B cell (primary cell): ENCODE data around the gene ILK. TPM values are rescaled to one million over a fixed set of nuclear protein-coding genes. Genes with fewer than 3 reads are reported as not detected.

Experiments
- ATAC-seq: fragments of 200-7000 bp; cut with Tn5 transposase; one replicate; pipeline ENCODE4 v1.10.0; 2021; ENCODE audit warnings: low read depth, mild to moderate bottlenecking, moderate number of reproducible peaks, moderate library complexity
- CTCF ChIA-PET: fragments of 350-600 bp; sonication (Branson Sonifier 250); formaldehyde crosslinking; loops from one replicate; lab custom pipeline; 2021; ENCODE audit warnings: antibody characterized with exemption, inconsistent platforms; lab: Charles Lee
- POLR2A ChIA-PET: fragments of 350-600 bp; sonication (Branson Sonifier 250); formaldehyde crosslinking; loops from one replicate; lab custom pipeline; 2021; ENCODE audit warnings: antibody characterized with exemption; lab: Charles Lee
- DNase-seq: peaks from one replicate; pipeline ENCODE4 v3.0.0; 2013
- H2AFZ ChIP-seq: 2 replicates; pipeline ENCODE4 v1.6.1; 2012; ENCODE audit warnings: mild to moderate bottlenecking, low read depth, low read length; ENCODE audit not compliant: insufficient read depth, poor library complexity, severe bottlenecking
- H3K27ac ChIP-seq, 2 donors: 1 replicate in 1 of 2; 2 replicates in 1 of 2; pipeline ENCODE4 v1.5.1; 2012 to 2013; ENCODE audit warnings: low read length in 2 of 2, mild to moderate bottlenecking in 2 of 2, moderate library complexity in 1 of 2
- H3K27me3 ChIP-seq, 4 experiments: fragments of 200-600 bp in 1 of 4; sonication (generic) in 1 of 4; replicated peaks in 1 of 4; 1 replicate in 2 of 4; 2 replicates in 2 of 4; pipeline versions ENCODE4 v1.6.1 to v1.7.0; 2013 to 2016; ENCODE audit warnings: low read length in 3 of 4, mild to moderate bottlenecking in 2 of 4, mixed read lengths in 1 of 4, moderate library complexity in 1 of 4; ENCODE audit not compliant: insufficient read depth in 4 of 4, control insufficient read depth in 3 of 4; ENCODE audit errors: control extremely low read depth in 1 of 4
- H3K36me3 ChIP-seq, 2 experiments: replicated peaks in 1 of 2; 1 replicate in 1 of 2; 2 replicates in 1 of 2; pipeline versions ENCODE4 v1.6.1 to v1.7.1; 2013; ENCODE audit warnings: low read length in 1 of 2; ENCODE audit not compliant: insufficient read depth in 2 of 2, control insufficient read depth in 1 of 2; ENCODE audit errors: control extremely low read depth in 1 of 2, extremely low read depth in 1 of 2
- H3K4me1 ChIP-seq, 2 donors: fragments of 200-600 bp in 1 of 2; sonication (generic) in 1 of 2; 1 replicate in 1 of 2; 2 replicates in 1 of 2; pipeline versions ENCODE4 v1.5.1 to v1.6.1; 2013 to 2017; ENCODE audit warnings: low read length in 2 of 2; ENCODE audit not compliant: control insufficient read depth in 2 of 2, insufficient read depth in 2 of 2
- H3K4me2 ChIP-seq: replicated peaks from 2 replicates; pipeline ENCODE3; 2012; ENCODE audit warnings: mild to moderate bottlenecking, low read depth, low read length; ENCODE audit not compliant: poor library complexity, severe bottlenecking
- H3K4me3 ChIP-seq, 5 experiments: fragments of 200-600 bp in 1 of 5; sonication (generic) in 1 of 5; 1 replicate in 3 of 5; 2 replicates in 2 of 5; pipeline versions ENCODE4 v1.5.1 to v1.7.0; 2011 to 2016; ENCODE audit warnings: low read length in 4 of 5, mild to moderate bottlenecking in 4 of 5, low read depth in 2 of 5, control low read depth in 1 of 5, moderate library complexity in 1 of 5; ENCODE audit not compliant: insufficient read depth in 1 of 5; ENCODE audit errors: control extremely low read depth in 1 of 5, extremely low read depth in 1 of 5
- H3K79me2 ChIP-seq: fragments of 200-600 bp; sonication (generic); one replicate; pipeline ENCODE4 v1.6.0; 2016; ENCODE audit warnings: low read length; ENCODE audit not compliant: control insufficient read depth, insufficient read depth
- H3K9ac ChIP-seq: fragments of 200-600 bp; sonication (generic); 2 replicates; pipeline ENCODE4 v1.6.1; 2017; ENCODE audit warnings: mild to moderate bottlenecking, low read length, moderate library complexity
- H3K9me3 ChIP-seq, 3 donors: one replicate each; pipeline versions ENCODE4 v1.6.1 to v1.7.1; 2013; ENCODE audit warnings: low read length in 2 of 3; ENCODE audit not compliant: control insufficient read depth in 2 of 3, insufficient read depth in 1 of 3; ENCODE audit errors: control extremely low read depth in 1 of 3
- H4K20me1 ChIP-seq: 2 replicates; pipeline ENCODE4 v1.6.0; 2012; ENCODE audit warnings: mild to moderate bottlenecking, low read length; ENCODE audit not compliant: insufficient read depth, control insufficient read depth, poor library complexity, severe bottlenecking
- H3K27ac Mint-ChIP-seq: one replicate; pipeline ENCODE4 v1.8.0; 2021; ENCODE audit warnings: mixed read lengths
- H3K27me3 Mint-ChIP-seq: one replicate; pipeline ENCODE4 v1.8.0; 2021; ENCODE audit warnings: mixed read lengths
- H3K4me1 Mint-ChIP-seq: one replicate; pipeline ENCODE4 v1.8.0; 2021; ENCODE audit warnings: mixed read lengths
- H3K4me3 Mint-ChIP-seq: one replicate; pipeline ENCODE4 v1.8.0; 2021; ENCODE audit warnings: mixed read lengths
- H3K9me3 Mint-ChIP-seq: one replicate; pipeline ENCODE4 v1.8.0; 2022; ENCODE audit warnings: mixed read lengths; ENCODE audit not compliant: insufficient read depth
- EZH2 ChIP-seq: IDR thresholded peaks from 2 replicates; pipeline ENCODE4 v1.6.1; 2012; ENCODE audit warnings: borderline replicate concordance, low read depth, mild to moderate bottlenecking, moderate library complexity, low read length; ENCODE audit not compliant: insufficient read depth, poor library complexity, severe bottlenecking
- WGBS: methylation state at CpG from one replicate; pipeline ENCODE4 v1.1.5; 2013; ENCODE audit warnings: missing lambda C conversion rate; ENCODE audit not compliant: insufficient coverage; 5-methylcytosine and 5-hydroxymethylcytosine counted together
- intact Hi-C: fragments of 100-400 bp; cut with micrococcal nuclease; formaldehyde crosslinking; loops from one replicate; pipeline ENCODE4 v1.10.0; 2022
- polyA plus RNA-seq: library from polyadenylated mRNA; depleted of rRNA; stranded (reverse); fragments of >200 nt; gene quantifications from 2 replicates; pipeline ENCODE4 v1.2.3, GENCODE V29; 2012
- total RNA-seq, 2 donors: library from RNA; stranded (reverse); fragments of 120-200 nt in 1 of 2; gene quantifications; 1 replicate in 1 of 2; 2 replicates in 1 of 2; pipeline versions ENCODE4 v1.2.3 to v1.2.4, GENCODE V29; 2013 to 2022
- TF ChIP-seq, protein P1 (sequence below): fragments of 200-600 bp; IDR thresholded peaks from one replicate; pipeline ENCODE4 v1.8.0; 2022; ENCODE audit warnings: antibody characterized with exemption, mild to moderate bottlenecking

ILK gene
- total and polyA plus RNA-seq, 2 donors (not counting 1 experiment from before 2014, with no cell fraction given), result 88.5 to 131 TPM

DNA sequence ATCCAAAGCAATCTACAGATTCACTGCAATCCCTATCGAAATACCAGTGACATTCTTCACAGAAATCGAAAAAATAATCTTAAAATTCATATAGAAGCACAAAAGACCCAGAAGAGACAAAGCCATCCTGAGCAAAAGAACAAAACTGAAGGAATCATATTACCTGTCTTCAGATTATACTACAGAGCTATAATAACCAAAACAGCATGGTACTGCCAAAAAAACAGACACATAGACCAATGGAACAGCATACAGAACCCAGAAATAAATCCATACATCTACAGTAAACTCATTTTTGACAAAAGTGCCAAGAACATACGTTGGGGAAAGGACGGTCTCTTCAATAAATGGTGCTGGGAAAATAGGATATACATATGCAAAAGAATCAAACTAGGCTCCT lies 19.0 kb upstream of the ILK start:
- H3K4me2 ChIP-seq, result no peak overlapping the region
- H3K9me3 Mint-ChIP-seq, result peaks cover 10% of the 10 kb centered on the region
- H3K9me3 ChIP-seq, result peaks cover 0 to 9% (median 1%) of the 10 kb centered on the region in 3 donors
- H3K4me3 Mint-ChIP-seq, result no peak overlapping the region
- H2AFZ ChIP-seq, result no peak overlapping the region
- DNase-seq, result no peak
- no peaks in the 10 kb centered on the region for H3K27me3 Mint-ChIP-seq
- ATAC-seq, result no peak
- H3K4me1 ChIP-seq, result no peaks in the 10 kb centered on the region
- no peaks in the 10 kb centered on the region for H3K27me3 ChIP-seq
- H3K4me3 ChIP-seq, result no peak overlapping the region
- CTCF ChIA-PET, result interaction anchor here (0.9 kb wide), 1 partner anchor 13 kb away, joined by 3 read pairs; no protein-coding TSS in a partner anchor
- intact Hi-C loops, result no loop called here
- H4K20me1 ChIP-seq, result no peaks in the 10 kb centered on the region
- no peak overlapping the region for H3K27ac Mint-ChIP-seq
- WGBS, result 94% methylated on average over 2 of the region's 4 CpGs
- POLR2A ChIA-PET, result no interaction called here
- no peak for TF ChIP-seq EZH2
- TF ChIP-seq, protein P1, sequence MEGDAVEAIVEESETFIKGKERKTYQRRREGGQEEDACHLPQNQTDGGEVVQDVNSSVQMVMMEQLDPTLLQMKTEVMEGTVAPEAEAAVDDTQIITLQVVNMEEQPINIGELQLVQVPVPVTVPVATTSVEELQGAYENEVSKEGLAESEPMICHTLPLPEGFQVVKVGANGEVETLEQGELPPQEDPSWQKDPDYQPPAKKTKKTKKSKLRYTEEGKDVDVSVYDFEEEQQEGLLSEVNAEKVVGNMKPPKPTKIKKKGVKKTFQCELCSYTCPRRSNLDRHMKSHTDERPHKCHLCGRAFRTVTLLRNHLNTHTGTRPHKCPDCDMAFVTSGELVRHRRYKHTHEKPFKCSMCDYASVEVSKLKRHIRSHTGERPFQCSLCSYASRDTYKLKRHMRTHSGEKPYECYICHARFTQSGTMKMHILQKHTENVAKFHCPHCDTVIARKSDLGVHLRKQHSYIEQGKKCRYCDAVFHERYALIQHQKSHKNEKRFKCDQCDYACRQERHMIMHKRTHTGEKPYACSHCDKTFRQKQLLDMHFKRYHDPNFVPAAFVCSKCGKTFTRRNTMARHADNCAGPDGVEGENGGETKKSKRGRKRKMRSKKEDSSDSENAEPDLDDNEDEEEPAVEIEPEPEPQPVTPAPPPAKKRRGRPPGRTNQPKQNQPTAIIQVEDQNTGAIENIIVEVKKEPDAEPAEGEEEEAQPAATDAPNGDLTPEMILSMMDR, result no peak
- peaks cover 16% of the 10 kb centered on the region for H3K79me2 ChIP-seq
- no peak overlapping the region for H3K27ac ChIP-seq
- no peaks in the 10 kb centered on the region for H3K4me1 Mint-ChIP-seq
- no peak overlapping the region for H3K9ac ChIP-seq
- peaks cover 0 to 5% of the 10 kb centered on the region in 2 experiments for H3K36me3 ChIP-seq

DNA sequence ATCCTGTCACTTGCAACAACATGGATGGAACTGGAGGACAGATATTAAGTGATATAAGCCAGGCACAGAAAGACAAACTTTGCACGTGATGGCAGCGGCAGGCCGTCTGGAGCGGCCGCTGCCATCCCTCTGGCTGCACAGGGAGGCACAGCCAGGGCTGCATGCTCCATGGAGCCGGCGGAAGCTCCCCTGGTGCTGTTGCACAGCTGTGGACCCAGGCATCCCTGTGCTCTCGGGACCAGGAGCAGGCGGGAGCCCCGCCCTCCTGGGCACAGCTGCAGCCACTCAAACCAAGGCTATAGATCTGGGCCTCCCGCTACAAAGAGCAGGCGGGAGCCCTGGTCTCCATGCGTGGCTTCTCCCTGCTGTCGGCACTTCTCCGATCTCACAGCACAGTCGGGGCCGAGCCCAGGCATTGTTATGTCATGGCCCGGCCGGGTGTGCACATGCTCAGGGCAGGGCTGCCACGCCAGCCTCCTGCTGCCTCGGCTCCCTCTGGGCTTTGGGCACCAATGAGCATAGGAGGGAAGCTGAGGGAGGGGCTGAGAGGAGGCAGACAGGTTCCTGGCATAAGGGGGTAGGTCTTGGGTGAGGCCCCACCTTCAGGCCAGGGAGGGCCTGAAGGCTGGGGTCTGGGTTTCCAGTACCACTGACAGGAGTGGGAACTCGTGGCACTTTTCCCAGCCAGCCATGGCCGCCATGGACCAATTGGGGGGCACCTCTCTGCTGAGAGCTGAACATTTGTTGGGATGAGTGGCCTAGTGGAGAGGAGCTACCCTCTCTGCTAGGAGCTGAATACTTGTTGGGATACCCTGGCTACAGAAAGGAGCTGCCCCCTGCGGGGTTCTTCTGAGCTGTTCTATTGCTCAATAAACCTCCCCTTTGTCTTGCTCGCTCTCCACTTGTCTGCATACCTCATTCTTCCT lies 16.9 kb upstream of the ILK start:
- no peak overlapping the region for H3K27ac Mint-ChIP-seq
- POLR2A ChIA-PET, result no interaction called here

More for the DNA sequence above, 16.9 kb upstream of the ILK start:
- Histone ChIP-seq H3K27me3 (no peaks in the 10 kb centered on the region), H3K79me2 (peaks cover 3% of the 10 kb centered on the region), H3K9me3 (peaks cover 0 to 9% (median 1%) of the 10 kb centered on the region in 3 donors), H3K4me2 (no peak overlapping the region), H3K4me1 (no peaks in the 10 kb centered on the region), H4K20me1 (no peaks in the 10 kb centered on the region), H3K27ac (no peak overlapping the region), H3K9ac (no peak overlapping the region), H3K4me3 (no peak overlapping the region), H2AFZ (no peak overlapping the region), H3K36me3 (peaks cover under 1 to 5% of the 10 kb centered on the region in 2 experiments)
- 98% methylated on average over 23 of the region's 25 CpGs for WGBS
- no peak for TF ChIP-seq EZH2
- TF ChIP-seq, protein P1, result no peak
- peaks cover 10% of the 10 kb centered on the region for H3K9me3 Mint-ChIP-seq
- DNase-seq (no peak), ATAC-seq (no peak)
- CTCF ChIA-PET, result interaction anchor here (0.8 to 1.5 kb wide), 2 partner anchors 110 to 143 kb away, joined by 3 read pairs; no protein-coding TSS in a partner anchor
- no peak overlapping the region for H3K4me3 Mint-ChIP-seq
- intact Hi-C loops, result no loop called here
- no peaks in the 10 kb centered on the region for H3K4me1 Mint-ChIP-seq
- H3K27me3 Mint-ChIP-seq, result no peaks in the 10 kb centered on the region
